Hindlimb muscle (tissue), 1 donor: ENCODE data around the gene PIGS. TPM values are rescaled to one million over a fixed set of nuclear protein-coding genes. Genes with fewer than 3 reads are reported as not detected.

Experiments
- DNase-seq: peaks from one replicate; pipeline ENCODE4 v3.0.0-alpha.2; 2013
- polyA plus RNA-seq: library from polyadenylated mRNA; unstranded; fragments of 120-200 nt; gene quantifications from one replicate; pipeline ENCODE4 v1.2.1, GENCODE V29; 2013; ENCODE audit not compliant: insufficient read length

Gene PIGS
- polyA plus RNA-seq, 1 donor = 51.9 TPM

DNA sequence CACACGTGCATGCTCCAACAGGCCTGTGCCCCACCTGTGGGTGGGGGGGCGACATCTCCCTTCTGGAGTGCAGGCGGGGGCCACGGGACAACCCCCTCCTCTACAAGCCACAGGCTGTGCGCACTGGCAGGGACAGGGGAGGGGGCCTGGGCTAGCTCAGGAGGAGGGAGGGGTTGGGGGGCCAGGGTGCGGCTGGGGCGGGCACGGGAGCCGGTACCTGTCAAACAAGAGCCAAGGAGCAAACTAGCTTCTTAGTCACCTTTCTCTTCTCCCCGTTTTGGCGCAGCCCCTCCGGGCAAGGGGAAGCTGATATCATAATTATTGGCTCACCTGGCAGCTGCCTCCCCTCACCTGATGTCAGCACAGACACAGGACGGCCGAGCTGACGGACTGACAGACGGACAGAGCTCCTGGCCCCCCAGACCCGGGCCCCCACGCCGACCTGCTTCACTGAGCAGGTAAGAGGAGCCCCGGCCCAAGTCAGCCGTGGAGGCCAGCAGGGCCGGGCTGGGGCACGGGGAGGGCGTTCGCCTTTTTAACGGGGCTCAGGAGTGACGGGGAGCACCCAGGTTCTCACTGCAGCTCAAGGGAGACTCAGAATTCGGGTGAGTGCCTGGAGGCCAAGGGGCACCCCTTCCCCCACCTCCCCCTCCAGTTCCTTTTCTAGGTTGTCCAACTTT is 65.2 kb downstream of the PIGS start, which contains the start of gene FOXN1:
Gene FOXN1, plus strand, starts transcription at position 363 of the 680 bp plus-strand sequence. CDS start 17,622 bp downstream, outside the sequence.
- DNase-seq = no peak

DNA sequence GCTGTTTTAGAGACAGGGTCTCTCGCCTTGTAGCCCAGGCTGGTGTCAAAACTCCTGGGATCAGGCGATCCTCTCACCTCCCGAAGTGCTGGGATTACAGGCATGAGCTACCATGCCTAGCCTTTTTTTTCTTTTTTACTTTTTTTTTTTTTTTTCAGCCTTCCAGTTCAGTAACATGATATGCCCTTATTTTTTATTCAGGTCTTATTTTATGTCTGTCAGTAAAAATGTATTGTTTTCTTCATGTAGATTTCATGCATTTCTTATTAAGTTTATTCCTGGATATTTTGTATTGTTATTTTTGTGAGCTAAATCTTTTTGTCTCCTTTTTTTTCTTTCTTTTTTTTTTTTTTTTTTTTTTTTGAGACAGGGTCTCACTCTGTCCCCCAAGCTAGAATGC is 67.9 kb downstream of the PIGS start:
- DNase-seq = no peak

Other genes with a start within 250 kb of the PIGS start
- gene IFT20, start 236.1 kb downstream of the PIGS start, polyA plus RNA-seq = 27.1 TPM
- 33.4 TPM for gene TNFAIP1, start 235.8 kb downstream of the PIGS start, polyA plus RNA-seq
- gene POLDIP2, start 214.0 kb downstream of the PIGS start, polyA plus RNA-seq = 60.7 TPM
- not detected for gene SEBOX, start 206.3 kb downstream of the PIGS start, polyA plus RNA-seq
- 1.2 TPM for gene VTN, start 201.2 kb downstream of the PIGS start, polyA plus RNA-seq
- 6.4 TPM for gene SARM1, start 199.8 kb downstream of the PIGS start, polyA plus RNA-seq
- gene SLC46A1, start 165.3 kb downstream of the PIGS start, polyA plus RNA-seq = 8.4 TPM
- gene SLC13A2, start 97.9 kb downstream of the PIGS start, polyA plus RNA-seq = not detected
- 0.12 TPM for gene FOXN1, start 65.2 kb downstream of the PIGS start, polyA plus RNA-seq
- 15.5 TPM for gene UNC119, start 18.9 kb downstream of the PIGS start, polyA plus RNA-seq
- 1.8 TPM for gene ALDOC, start 5.4 kb upstream of the PIGS start, polyA plus RNA-seq
- 21.7 TPM for gene SPAG5, start 27.5 kb upstream of the PIGS start, polyA plus RNA-seq
- gene RSKR, start 42.7 kb upstream of the PIGS start, polyA plus RNA-seq = 17.2 TPM
- 53.0 TPM for gene BLTP2, start 73.6 kb upstream of the PIGS start, polyA plus RNA-seq
- 39.5 TPM for gene SDF2, start 90.4 kb upstream of the PIGS start, polyA plus RNA-seq
- gene SUPT6H, start 90.7 kb upstream of the PIGS start, polyA plus RNA-seq = 48.0 TPM
- 3.5 TPM for gene PROCA1, start 140.4 kb upstream of the PIGS start, polyA plus RNA-seq
- gene RAB34, start 146.3 kb upstream of the PIGS start, polyA plus RNA-seq = 58.6 TPM
- 1,269 TPM for gene RPL23A, start 148.5 kb upstream of the PIGS start, polyA plus RNA-seq
- gene TLCD1, start 154.7 kb upstream of the PIGS start, polyA plus RNA-seq = 4.0 TPM
- gene NEK8, start 157.3 kb upstream of the PIGS start, polyA plus RNA-seq = 3.7 TPM
- gene TRAF4, start 172.5 kb upstream of the PIGS start, polyA plus RNA-seq = 75.4 TPM